ENCODE data around the gene TSFM.

GRCh38 chr12:57826400-57826799 lies 43.8 kb downstream of the TSFM start:
- TF ChIP-seq CTCF (IDR thresholded peaks at IDR 0.05) (no peak), POLR2A (IDR thresholded peaks at IDR 0.05) (no peak)
